ENCODE results near the gene RIN2.
"Not testable (repeated sequence)": the region's sequence is repeated elsewhere in the genome, so short reads cannot be mapped to it uniquely, and the experiment has no call there.

RIN2 gene

DNA sequence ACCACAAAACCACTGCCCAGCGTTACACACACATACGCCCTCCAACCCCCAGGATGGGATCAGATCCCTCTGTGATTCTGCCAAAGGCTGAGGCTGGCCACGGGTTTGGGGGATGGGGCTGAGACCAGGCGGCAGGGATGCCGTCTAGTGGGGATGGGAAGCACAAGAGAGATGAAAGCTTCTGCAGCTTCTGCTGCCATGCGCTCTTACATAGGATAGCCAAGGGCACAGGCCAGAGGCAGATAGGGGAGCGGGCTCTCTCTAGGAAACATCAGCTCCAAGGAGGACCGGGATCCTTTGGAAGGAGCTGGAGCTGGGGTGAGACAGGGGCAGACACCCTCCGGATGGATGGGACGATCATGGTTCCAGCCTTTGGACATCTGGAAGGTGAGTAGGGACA, 18.7 kb upstream of the RIN2 start:
- DNase-seq: no peak

DNA sequence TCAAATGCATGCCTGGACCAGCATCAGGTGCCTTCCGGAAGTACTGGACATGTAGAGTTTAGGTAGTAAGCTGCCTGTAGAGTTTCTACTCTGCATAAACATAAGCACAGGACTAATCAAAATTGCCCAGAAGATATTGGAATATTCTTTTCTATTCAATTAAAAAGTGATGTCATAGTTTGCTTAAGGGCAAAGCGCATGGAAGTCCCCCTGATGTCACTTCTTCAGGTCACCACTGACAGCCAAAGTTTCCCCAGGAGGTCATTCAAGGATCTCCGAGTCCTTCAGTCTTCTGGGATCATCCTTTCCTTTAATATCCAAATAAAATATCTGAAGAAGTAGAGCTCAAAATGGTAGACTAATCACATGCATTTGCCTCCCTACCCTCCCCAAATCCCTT, 17.5 kb upstream of the RIN2 start:
- no peak for DNase-seq

DNA sequence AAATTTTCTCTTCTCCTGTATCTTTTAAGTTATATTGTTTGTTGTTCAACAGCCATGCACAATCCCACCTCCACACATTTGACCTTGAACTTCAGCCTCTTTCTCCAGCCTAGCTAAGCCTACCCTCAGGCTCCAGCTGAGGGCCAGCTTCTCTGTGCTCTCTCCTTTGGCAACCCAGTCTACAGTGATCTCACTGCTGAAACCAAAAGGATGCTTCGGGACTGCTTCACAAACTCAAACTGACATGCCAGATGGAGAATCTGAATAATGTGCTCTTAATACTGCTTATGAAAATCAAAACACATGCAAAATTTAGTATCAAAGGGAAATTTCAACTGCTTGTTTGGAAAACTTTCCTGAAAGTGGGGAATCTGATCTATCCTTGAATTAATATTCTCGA, 16.1 kb upstream of the RIN2 start:
- no peak for DNase-seq

DNA sequence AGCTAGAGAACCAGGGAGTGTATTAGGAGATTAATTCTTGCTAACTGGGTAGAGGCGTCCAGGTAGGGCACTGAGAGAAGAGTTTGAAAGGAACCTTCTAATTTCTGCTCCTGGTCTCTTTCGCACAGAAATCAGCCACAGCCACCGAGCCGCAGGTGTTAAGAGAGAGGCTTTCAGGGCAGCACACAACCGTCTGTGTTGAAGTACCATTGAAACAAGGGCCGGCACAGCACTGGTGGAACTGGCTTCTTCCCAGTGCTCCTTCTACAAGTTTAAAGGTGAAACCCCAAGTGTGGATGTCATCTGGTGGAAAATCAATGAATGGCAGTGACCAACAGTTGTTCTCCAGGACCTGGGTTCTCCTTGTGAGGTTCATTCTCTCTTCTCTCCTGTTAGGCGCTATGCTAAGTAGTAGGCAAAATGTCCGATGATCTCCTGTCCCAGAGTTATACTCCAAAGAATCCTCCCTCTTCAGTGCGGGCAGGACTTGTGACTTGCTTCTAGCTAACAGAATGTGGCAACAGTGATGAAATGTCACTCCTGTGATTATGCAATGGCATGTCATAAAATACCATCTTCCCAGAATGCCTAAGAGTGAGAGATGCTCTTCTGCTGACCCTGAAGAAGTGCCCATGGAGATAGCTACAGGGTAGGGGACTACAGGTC, 15.0 kb upstream of the RIN2 start:
- no peak for DNase-seq

DNA sequence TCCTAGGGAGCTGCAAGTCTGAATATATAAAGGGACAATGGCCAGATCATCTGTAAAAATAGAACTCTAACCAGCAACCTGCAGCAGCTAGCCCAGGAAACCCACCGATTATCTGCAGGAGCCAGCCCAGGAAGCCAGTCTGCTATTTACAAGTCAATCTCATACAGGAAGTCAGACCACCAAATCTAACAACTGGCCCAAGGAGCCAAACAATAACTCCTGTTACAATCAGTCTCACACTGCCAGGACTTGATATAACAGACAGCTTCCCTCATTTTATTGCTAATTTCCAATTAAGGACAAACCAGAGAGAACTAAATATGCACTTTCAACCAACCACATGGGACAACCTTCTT, 14.4 kb upstream of the RIN2 start:
- DNase-seq: no peak

DNA sequence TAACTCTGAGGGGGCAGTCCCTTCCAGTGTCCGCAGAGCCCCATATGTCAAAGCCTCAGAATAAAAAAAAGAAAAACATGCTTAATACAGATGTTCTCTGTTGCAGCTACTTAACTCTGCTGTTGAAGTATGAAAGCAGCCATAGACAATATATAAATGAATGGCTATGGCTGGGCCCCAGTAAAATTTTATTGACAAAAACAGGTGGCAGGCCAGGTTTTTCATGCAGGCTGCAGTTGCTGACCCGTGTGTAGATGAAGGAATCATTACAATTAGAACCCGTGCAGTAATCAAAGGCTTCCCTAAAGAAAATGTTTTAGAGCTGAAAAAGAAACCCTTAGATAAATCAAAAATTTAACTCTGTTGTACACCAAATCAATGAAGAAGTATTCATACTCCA, 13.0 kb upstream of the RIN2 start:
- no peak for DNase-seq

DNA sequence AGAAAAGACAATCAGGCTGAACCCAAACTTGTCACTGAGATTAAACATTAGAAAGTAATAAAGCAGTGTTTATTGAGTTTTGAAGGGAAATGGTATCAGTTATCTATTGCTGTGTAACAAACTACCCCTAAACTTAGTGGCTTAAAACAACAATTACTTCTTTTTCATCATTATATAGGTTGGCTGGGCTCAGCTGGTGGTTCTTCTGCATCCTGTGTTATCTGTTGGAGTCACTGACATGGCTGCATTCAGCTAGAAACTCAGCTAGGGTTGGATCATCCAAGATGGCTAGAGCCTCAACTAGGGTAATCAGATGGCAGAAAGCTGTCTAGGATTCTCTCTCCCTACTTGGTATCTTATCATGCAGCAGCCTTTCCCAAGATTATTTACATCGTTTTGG, 12.5 kb upstream of the RIN2 start:
- no peak for DNase-seq

DNA sequence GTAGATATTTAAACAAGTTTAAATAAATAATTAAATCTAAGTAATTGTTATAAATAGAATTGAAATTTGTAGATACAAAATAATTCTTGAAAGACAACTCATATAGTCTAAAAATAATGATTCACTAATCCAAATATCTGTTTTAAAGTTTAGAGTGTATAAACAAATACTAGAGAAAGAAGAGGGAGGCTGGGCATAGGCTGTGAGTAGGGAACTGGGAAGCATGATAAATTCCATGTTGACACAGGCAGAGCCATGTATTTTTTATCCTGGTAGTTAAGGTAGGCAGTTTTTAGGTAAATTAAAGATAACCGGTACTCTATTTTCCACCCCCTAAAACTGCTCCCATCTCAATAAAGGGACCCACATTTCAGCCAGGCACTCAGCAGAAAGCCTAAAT, 11.7 kb upstream of the RIN2 start:
- DNase-seq: no peak

DNA sequence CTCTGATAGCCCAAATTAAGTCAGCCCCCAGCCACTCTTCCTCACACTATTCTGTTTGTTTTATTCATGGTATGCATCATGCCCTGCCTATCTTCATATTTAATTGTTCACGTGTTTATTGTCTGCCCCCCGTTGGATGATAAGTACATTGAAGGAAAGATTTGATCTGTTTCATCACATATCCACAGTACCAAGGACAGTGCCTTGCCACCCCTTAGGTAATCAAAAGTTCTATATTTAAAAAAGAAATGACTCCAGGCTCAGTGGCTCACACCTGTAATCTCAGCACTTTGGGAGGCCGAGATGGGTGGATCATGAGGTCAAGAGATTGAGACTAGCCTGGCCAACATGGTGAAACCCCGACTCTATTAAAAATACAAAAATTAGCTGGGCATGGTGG, 10.2 kb upstream of the RIN2 start:
- no peak for DNase-seq

DNA sequence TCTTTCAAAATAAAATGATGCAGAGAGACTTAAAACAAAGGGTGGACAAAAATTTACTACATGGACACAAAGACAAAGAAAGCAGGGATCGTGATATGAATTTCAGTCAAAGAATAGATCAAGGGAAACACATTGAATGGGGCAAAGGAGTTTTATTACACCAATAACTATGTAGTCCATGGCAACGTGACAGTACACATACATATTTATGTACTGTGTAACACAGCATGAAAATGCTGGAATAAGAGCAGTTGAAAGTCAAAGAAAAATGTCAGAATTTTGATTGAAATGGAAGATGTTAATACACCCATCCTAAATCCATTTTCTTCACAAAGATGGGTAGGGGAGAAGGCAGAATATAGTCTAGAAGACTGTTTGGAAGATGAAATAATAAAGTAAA, 9.4 kb upstream of the RIN2 start:
- DNase-seq: no peak

DNA sequence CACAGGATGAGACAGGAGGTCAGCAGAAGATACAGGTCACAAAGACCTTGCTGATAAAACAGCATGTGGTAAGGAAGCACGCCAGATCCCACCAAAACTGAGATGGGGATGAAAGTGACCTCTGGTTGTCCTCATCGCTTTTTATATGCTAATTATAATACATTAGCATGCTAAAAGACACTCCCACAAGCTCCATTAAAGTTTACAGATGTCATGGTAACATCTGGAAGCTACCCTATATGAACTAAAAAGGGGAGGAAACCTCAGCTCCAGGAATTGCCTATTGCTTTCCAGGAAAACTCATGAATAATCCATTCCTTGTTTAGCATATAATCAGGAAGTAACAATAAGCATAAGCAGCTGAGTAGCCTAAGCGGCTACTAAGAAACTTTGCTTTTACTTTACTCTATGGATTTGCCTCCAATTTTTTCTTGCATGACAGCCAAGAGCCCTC, 8.4 kb upstream of the RIN2 start:
- DNase-seq: no peak

DNA sequence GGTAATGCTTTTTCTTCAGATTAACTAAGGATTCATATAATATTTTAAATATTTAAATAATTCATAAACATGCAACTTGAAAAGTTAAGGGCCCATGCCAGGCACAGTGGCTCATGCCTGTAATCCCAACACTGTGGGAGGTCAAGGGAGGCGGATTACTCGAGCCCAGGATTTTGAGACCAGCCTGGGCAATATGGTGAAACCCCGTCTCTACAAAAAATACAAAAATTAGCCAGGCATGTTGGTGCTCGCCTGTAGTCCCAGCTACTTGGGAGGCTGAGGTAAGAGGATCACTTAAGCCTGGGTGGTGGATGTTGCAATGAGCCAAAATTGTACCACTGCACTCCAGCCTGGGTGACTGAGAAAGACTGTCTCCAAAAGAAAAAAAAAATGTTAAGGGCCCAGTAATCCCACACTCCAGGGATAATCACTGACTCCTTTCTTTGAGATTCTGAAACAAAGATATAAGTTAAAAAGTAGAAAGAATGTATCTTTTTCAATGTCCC, 7.9 kb upstream of the RIN2 start:
- no peak for DNase-seq

DNA sequence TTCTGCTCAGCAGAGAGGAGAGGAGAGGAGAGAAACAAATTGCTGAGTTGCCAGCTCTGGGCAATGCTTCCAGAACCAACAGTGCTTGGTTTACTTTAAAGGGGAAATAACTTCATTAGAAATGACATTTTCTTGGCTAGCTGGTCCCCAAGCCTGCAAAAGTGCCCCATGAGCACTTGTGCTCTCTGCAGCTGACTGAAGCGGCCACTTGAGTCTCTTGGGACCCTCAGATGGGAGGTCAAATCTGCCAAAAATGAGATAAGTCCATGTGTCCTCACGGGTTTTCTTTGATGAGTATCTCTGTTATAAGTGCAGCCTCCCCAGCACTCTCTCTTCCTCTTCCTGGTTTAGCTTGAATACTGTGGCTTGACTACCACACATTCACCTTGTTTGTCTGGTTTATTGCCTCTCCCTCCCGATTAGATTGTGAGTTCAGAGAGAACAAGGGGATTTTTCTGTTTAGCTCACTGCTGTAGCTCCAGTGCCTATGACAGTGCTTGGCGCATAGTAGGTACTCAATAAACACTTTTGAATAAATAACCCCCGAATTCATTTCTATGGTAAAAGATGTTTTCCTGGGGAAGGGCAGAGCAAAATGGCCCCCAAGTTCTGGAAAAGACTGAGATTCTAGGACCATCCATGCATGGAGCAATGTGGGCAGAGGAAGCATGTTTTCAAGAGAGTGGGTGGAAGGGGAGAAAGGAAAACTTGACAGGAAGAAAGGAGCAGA, 7.0 kb upstream of the RIN2 start:
- no peak for DNase-seq

DNA sequence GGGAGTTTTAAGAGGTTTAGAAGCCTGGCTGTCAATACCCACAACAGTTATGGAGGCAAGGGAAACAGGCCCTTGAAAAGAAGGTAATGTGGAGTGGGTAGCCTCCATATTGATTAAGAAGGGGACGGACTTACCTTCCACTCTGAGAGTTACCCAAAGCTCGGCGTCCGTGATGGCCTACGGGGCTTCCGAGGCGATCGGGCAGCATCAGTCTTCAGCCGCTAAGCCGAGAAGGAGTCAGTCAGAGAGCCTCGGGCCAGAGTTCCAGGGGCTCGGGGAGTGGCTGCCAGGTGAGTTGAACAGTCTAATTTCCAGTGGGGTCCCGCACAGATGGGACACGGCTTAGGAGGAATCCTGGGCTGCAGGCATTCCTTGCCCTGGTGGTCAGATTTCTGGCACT, 3.9 kb upstream of the RIN2 start:
- DNase-seq: not testable (repeated sequence)

DNA sequence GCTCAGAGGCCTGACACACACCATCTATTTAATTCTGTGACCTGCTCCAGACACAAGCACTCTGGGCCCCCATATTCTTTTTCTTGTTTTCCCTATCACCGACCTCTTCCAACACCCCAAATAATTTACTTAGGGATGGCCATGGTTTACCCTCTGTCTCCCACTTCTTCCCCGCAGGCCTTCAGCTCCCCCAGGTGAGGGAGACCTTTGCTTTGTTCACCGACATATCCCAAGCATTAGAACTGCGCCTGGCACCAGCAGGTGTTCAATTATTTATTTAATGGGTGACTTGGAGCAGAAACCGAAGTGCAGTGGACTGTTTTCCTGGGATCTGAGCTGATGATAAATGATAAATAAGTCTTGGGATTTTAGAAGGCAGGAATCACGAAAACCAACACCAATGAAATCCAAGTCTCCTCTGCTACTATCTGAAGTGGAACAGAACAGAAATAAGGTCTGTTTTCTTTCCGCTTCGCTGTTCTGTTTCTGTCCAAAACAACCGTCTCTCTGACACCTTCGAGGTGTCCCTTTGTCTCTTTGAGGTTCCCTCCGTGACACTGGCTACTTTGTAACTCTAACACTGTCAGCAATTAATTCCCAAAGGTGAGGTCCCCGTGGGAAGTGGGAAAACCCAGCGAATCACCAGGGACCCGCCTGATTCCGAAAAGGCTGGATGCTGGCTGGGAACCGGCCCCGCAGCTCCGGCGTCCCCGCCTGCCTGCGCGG, 1.1 kb upstream of the RIN2 start:
- no peak for DNase-seq

DNA sequence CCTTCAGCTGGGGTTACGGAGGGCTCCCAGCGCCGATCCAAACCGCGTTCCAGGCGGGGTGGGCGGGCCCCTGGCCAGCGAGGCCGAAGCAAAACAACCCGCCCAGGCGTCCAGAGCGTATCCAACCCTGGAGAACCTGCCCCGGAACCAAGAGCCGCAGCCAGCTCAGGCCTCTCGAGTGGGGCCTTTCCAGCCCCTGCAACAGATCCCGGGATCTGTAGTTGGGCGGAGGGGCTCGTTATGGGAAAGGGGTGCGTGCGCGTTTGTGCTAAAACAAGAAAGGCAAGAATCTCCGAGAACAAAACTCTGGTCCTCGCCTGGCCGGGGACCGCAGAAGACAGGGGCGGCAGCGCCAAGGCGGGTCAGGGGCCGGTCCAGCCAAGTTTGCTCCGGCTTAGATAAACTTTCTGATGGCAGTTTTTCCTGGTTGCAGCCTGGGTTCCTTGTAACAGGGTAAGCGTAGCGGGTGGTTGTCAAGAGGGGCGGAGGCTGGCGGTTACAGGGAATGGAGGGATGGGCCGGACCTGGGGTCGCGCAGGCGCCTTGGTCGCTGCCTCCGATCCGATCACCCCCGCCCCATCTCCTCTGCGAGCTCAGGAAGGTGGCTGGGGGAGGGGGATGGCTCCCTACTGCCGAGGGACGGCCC, 448 bp upstream of the RIN2 start:
- peak; percentile 76 for DNase-seq

DNA sequence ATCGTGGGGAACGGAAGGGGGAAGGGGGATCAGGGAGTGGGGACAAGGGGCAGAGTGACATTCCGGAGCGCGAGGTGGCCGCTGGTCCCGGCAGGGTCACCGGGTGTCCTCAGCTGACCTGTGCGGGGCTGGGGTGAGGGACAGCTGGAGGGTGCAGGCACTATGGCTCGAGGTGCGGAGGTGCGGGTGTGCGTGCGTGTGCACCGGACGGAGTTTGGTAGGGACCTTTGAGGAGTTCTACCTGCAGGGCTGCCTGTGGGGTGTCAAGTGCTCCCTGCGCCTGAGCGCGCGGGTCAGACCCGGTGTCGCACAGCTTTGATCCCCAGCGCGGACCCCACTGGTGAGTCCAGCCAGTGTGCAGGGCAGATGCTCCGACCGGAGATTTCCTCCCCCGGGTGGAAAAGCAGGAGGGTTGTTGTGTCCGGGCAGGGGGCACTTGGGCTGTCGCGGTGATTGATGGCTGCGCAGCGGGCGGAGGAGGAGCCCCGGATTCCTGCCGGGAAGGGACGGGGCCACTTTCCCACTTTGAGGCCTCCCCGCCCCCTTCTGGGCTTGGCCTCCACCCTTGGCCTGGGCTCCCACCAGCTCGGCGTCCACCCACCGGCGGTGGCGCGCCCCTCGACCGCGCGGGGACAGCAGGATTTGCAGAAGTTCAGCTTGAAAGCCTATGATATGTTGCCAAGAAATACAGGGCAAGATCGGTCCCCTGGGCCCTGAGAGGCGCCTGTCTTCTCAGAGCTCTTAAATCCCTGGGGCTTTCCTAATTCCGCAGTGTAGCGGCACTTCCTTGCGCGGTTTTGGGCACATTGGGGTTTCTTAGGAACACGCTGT, 658 bp downstream of the RIN2 start:
- DNase-seq: no peak

DNA sequence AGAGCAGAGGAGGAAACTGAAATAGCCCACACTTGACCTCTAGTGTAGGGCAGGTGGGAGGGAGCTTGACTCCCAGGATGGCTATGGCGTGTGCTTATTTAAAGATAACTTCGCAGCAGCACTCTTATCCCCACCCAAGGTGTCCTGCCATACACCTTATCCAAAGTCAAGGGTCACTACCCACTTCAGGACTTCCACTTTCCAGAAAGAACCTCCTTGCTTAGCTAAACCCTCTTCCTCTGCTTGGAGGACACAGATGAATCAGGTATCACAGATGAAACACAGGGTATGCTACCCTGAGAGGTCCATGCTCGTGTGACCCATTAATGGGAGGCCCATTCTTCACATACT, 2.3 kb downstream of the RIN2 start:
- no peak for DNase-seq

DNA sequence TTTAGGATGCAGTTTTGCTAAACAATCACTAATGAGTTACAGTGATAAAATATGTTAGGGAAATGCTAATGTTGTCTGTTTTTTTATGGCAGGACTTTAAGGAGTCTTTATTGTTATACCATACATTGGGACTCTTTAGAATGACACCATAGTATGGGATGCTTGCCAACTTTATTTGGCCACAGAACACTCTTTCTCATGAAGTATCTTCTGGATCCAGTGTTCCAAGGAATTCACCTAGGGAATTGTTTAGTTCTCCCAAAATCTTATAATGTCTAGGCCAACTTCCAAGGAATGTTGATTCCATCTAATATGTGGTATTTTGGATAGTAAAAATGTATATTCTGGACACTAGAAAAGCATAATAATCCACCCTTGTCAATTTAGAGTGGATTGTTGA, 3.3 kb downstream of the RIN2 start:
- no peak for DNase-seq

DNA sequence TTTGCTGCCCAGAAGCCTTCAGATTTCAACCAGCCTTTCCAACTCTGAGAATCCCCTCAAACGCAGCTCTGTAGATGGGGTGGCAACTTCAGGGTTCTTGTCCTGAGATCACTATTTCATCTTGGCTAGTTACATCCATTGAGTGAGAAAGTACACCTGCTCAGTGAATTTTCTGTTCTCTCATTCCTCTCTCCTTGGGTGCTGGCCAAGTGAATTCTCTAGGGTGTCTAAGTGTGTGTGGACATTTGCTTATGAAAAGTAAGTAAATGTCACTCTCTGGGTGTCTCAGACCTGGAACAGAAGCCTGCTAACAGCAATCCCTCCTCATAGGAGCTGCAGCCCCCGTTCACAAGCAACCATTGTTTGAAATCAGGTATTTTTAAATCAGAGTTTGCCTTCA, 3.8 kb downstream of the RIN2 start:
- DNase-seq: no peak

DNA sequence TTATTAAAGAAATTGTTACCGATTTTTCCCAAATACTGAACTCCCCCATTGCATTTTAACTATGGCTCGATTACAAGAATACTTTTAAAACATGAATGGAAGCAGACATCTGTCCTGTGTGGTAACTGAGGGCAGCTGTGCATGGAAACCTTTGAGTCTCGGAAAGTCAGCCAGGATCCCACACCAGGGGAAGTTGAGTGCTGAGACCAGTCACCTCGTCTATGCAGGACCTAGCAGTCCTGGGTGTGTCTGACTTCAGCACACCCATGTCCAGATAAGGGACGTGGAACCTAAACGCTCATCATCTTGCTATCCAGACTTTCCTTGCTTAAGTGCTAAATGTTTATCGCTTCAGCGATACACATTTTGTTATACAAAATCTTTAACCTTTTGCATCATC, 6.1 kb downstream of the RIN2 start:
- no peak for DNase-seq

DNA sequence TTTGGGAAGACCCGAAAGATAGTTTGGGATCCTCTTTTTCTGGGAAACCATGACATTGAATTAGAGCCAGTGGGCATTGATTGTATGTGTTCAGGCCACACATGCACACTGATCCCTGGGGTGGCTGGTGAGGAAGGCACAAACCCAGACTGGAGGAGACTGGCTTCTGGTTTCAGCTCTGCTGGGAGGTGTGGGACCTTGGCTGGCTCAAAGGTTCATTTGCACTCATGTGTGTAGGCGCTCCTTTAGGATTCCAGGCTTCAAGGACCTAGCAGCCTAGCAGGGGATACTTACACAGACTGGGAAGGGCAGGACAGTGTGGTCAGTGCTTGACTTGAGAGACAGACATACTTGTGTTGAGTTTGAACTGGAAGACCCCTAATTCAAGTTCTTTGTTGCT, 7.2 kb downstream of the RIN2 start:
- DNase-seq: no peak

DNA sequence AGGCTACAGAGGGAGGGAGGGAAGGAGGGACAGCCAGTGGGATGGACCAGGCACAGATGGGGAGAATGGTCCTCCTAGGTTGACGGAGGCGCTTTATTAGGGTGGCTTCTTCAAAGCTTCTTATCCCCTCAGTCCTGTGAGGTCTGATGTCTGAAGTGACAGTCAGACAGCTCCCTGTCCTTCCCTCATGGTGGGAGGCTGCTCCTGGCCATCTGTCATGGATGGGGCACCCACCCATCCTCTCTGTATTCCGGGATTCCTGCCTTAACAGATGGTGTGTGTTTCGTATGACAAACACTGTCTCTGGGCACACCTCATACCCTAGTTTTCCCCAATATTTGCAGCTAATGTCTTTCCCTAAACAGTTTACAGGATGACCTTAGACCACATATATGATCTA, 7.9 kb downstream of the RIN2 start:
- no peak for DNase-seq
